ENCODE results near the gene NMRK1. TPM values are rescaled to one million over a fixed set of nuclear protein-coding genes. Genes with fewer than 3 reads are reported as not detected.

The NMRK1 gene
- total RNA-seq, 1 donor from 2014 or later = 13.8 TPM

DNA sequence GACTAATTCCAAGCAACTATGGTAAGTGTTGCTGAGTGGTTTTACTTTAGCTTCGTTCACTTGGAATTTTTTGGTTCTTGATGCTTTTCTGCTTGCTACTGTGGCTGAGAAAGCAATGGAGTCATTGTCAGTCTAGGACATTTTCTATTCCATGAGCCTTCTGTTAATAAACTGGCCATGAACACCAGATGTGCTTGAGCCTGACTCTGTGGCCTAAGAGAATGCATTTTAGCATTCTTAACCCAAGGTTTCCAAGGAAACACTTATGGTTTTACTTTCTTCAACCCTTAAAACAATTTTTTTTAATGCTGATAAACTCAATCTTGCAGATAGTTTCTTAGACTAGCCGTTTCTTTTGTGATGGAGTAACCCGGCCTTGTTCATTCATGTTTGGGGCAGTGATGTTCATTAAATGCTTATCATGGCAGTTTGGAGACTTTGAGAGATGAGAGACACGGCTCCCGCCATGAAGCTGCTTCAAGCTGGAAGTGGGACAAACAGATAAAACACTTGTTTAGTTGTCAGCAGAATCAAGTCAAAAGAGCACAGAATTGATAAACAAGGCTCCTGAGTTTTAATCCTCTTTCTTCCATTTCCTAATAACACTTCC, 42.8 kb upstream of the NMRK1 start:
- Histone ChIP-seq H3K4me1 (no peaks in the 10 kb centered on the region), H3K27ac (replicated peaks) (no peak overlapping the region), H3K36me3 (peaks cover 52% of the 10 kb centered on the region), H3K9me3 (replicated peaks) (no peaks in the 10 kb centered on the region), H3K4me3 (no peak overlapping the region), H3K27me3 (ENCODE audit: low read depth) (no peaks in the 10 kb centered on the region)
- intact Hi-C loops (cut with micrococcal nuclease) = no loop called here
- no peak for DNase-seq
- no peak for TF ChIP-seq CTCF (IDR thresholded peaks at IDR 0.05; ENCODE audit: borderline replicate concordance)

DNA sequence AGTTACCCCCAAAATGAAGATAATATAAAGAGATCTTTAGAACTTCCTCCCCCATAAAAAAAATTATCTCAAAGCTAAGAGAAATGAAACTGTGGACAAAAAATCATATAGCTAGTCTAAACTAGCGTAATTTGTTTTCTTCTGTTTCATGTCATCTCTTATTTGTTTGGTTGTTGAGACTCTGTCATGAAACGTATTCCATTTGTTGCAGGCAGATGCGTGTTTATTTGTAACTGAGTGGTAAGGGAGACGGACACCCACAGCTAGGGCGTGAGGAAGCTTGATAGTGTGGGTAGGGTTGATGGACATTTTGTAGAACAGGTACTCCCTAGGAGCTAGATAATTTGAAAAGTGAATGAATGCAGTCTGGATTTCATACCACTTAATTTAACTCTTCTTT, 42.2 kb upstream of the NMRK1 start:
- Histone ChIP-seq H3K36me3 (peaks cover 46% of the 10 kb centered on the region), H3K4me1 (no peaks in the 10 kb centered on the region), H3K27me3 (ENCODE audit: low read depth) (no peaks in the 10 kb centered on the region), H3K27ac (replicated peaks) (no peak overlapping the region), H3K4me3 (no peak overlapping the region), H3K9me3 (replicated peaks) (no peaks in the 10 kb centered on the region)
- intact Hi-C loops (cut with micrococcal nuclease) = no loop called here
- no peak for TF ChIP-seq CTCF (IDR thresholded peaks at IDR 0.05; ENCODE audit: borderline replicate concordance)
- DNase-seq = no peak

GRCh38 chr9:75128535-75128934, 40.6 kb upstream of the NMRK1 start:
- Histone ChIP-seq H3K9me3 (replicated peaks) (no peaks in the 10 kb centered on the region), H3K27me3 (ENCODE audit: low read depth) (no peaks in the 10 kb centered on the region), H3K36me3 (peaks cover 31% of the 10 kb centered on the region), H3K4me3 (no peak overlapping the region), H3K27ac (replicated peaks) (no peak overlapping the region), H3K4me1 (no peaks in the 10 kb centered on the region)
- intact Hi-C loops (cut with micrococcal nuclease) = no loop called here
- no peak for DNase-seq
- TF ChIP-seq CTCF (IDR thresholded peaks at IDR 0.05; ENCODE audit: borderline replicate concordance) = no peak

- TF ChIP-seq CTCF (IDR thresholded peaks at IDR 0.05; ENCODE audit: borderline replicate concordance) = no peak
- no peak overlapping the region for H3K4me3 ChIP-seq
- H3K4me1 ChIP-seq = no peaks in the 10 kb centered on the region
- intact Hi-C loops (cut with micrococcal nuclease) = no loop called here
- H3K27me3 ChIP-seq (ENCODE audit: low read depth) = no peaks in the 10 kb centered on the region
- no peak for DNase-seq
- H3K9me3 ChIP-seq (replicated peaks) = no peaks in the 10 kb centered on the region
- no peak overlapping the region for H3K27ac ChIP-seq (replicated peaks)
- peaks cover 16% of the 10 kb centered on the region for H3K36me3 ChIP-seq
Observed at GRCh38 chr9:75123696-75124095, 35.7 kb upstream of the NMRK1 start.

GRCh38 chr9:75121914-75122558, 34.1 kb upstream of the NMRK1 start:
- no peak overlapping the region for H3K27ac ChIP-seq (replicated peaks)
- H3K27me3 ChIP-seq (ENCODE audit: low read depth) = no peaks in the 10 kb centered on the region
- H3K4me1 ChIP-seq = no peaks in the 10 kb centered on the region
- no peak for TF ChIP-seq CTCF (IDR thresholded peaks at IDR 0.05; ENCODE audit: borderline replicate concordance)
- H3K4me3 ChIP-seq = no peak overlapping the region
- H3K9me3 ChIP-seq (replicated peaks) = no peaks in the 10 kb centered on the region
- H3K36me3 ChIP-seq = peaks cover 29% of the 10 kb centered on the region
- no peak for DNase-seq
- intact Hi-C loops (cut with micrococcal nuclease) = no loop called here

All from left ventricle myocardium inferior (tissue), 1 donor.